GM12874 (cell line): ENCODE data around the gene TRIM67.
A peak's percentile ranks its signal among the peaks of the same experiment; 100 is the strongest.

Experiments used
- CTCF ChIP-seq: IDR thresholded peaks from 2 replicates; pipeline ENCODE4 v1.5.1; 2011; ENCODE audit warnings: low read depth, mild to moderate bottlenecking, control low read depth, low read length, moderate library complexity; ENCODE audit not compliant: insufficient read depth

TRIM67 gene

GRCh38 chr1:231162297-231162969 is 575 bp downstream of the TRIM67 start:
- no peak for TF ChIP-seq CTCF

- TF ChIP-seq CTCF, result no peak
Observed at GRCh38 chr1:231162970-231163829, 1.3 kb downstream of the TRIM67 start.

GRCh38 chr1:231163830-231164427 is 2.1 kb downstream of the TRIM67 start:
- no peak for TF ChIP-seq CTCF

GRCh38 chr1:231165371-231165770 is 3.5 kb downstream of the TRIM67 start:
- no peak for TF ChIP-seq CTCF

GRCh38 chr1:231166398-231166797 is 4.5 kb downstream of the TRIM67 start:
- TF ChIP-seq CTCF, result no peak

- TF ChIP-seq CTCF, result 0 out of 2 replicates have a peak, but pooled peaks have one; percentile 20
Observed at GRCh38 chr1:231170875-231171274, 9.0 kb downstream of the TRIM67 start.

- TF ChIP-seq CTCF, result no peak
Observed at GRCh38 chr1:231171623-231172197, 9.9 kb downstream of the TRIM67 start.
